Tibial artery (tissue), 4 donors: ENCODE measurements around the gene TUBGCP2.
"Not testable (repeated sequence)": the region's sequence is repeated elsewhere in the genome, so short reads cannot be mapped to it uniquely, and the experiment has no call there.

Experiments used
- DNase-seq, 2 donors: peaks; one replicate each; pipeline ENCODE4 v3.0.0-alpha.2; 2019
- H3K27ac ChIP-seq, 2 donors: fragments of 200-600 bp; sonication (generic) in 1 of 2; 1 replicate in 1 of 2; 2 replicates in 1 of 2; pipeline ENCODE4 v1.5.1; 2018 to 2019; ENCODE audit warnings: mild to moderate bottlenecking in 1 of 2
- H3K27me3 ChIP-seq, 2 donors: fragments of 200-600 bp; sonication (generic) in 1 of 2; one replicate each; pipeline versions ENCODE4 v1.5.1 to v1.6.0; 2016 to 2019
- H3K36me3 ChIP-seq, 3 donors: fragments of 200-600 bp; sonication (generic) in 2 of 3; one replicate each; pipeline ENCODE4 v1.5.1; 2016 to 2019; ENCODE audit warnings: mild to moderate bottlenecking in 2 of 3
- H3K4me1 ChIP-seq, 4 donors: fragments of 200-600 bp; sonication (generic) in 2 of 4; 1 replicate in 3 of 4; 2 replicates in 1 of 4; pipeline ENCODE4 v1.5.1; 2016 to 2019
- H3K4me3 ChIP-seq, 2 donors: fragments of 200-600 bp; sonication (generic) in 1 of 2; 1 replicate in 1 of 2; 2 replicates in 1 of 2; pipeline ENCODE4 v1.5.1; 2018 to 2019; ENCODE audit warnings: mild to moderate bottlenecking in 2 of 2
- H3K9me3 ChIP-seq, 3 donors: fragments of 200-600 bp; sonication (generic) in 1 of 3; one replicate each; pipeline ENCODE4 v1.5.1; 2016 to 2019
- intact Hi-C: fragments of 100-400 bp; cut with DNase I; formaldehyde crosslinking; loops from one replicate; pipeline ENCODE4 v1.15.0; 2023; ENCODE audit warnings: low total_unique reads
- TF ChIP-seq, protein P1 (sequence below), 2 experiments: fragments of 200-600 bp in 1 of 2; fragments of 450-650 bp in 1 of 2; IDR thresholded peaks; one replicate each; pipeline ENCODE4 v1.5.1; 2017 to 2019; ENCODE audit warnings: antibody characterized with exemption in 2 of 2, mild to moderate bottlenecking in 1 of 2, moderate library complexity in 1 of 2

TUBGCP2 gene

GRCh38 chr10:133235932-133236331, 72.7 kb downstream of the TUBGCP2 start:
- no peak for DNase-seq
- TF ChIP-seq, protein P1, sequence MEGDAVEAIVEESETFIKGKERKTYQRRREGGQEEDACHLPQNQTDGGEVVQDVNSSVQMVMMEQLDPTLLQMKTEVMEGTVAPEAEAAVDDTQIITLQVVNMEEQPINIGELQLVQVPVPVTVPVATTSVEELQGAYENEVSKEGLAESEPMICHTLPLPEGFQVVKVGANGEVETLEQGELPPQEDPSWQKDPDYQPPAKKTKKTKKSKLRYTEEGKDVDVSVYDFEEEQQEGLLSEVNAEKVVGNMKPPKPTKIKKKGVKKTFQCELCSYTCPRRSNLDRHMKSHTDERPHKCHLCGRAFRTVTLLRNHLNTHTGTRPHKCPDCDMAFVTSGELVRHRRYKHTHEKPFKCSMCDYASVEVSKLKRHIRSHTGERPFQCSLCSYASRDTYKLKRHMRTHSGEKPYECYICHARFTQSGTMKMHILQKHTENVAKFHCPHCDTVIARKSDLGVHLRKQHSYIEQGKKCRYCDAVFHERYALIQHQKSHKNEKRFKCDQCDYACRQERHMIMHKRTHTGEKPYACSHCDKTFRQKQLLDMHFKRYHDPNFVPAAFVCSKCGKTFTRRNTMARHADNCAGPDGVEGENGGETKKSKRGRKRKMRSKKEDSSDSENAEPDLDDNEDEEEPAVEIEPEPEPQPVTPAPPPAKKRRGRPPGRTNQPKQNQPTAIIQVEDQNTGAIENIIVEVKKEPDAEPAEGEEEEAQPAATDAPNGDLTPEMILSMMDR (IDR thresholded peaks at IDR 0.05) = no peak
- no peaks in the 10 kb centered on the region for H3K36me3 ChIP-seq
- H3K4me1 ChIP-seq = peaks cover 0 to 33% (median 22%) of the 10 kb centered on the region in 4 donors
- H3K4me3 ChIP-seq = peak overlapping the region; percentile 16 to 32
- peaks cover 0 to 4% (median 0%) of the 10 kb centered on the region in 3 donors for H3K9me3 ChIP-seq
- H3K27me3 ChIP-seq = peaks cover 0 to 89% of the 10 kb centered on the region in 2 donors
- no peak overlapping the region for H3K27ac ChIP-seq
- intact Hi-C loops = no loop called here

GRCh38 chr10:133235265-133235855, 73.3 kb downstream of the TUBGCP2 start:
- no peak overlapping the region for H3K27ac ChIP-seq

GRCh38 chr10:133234796-133235195, 73.9 kb downstream of the TUBGCP2 start:
- H3K4me3 ChIP-seq, H3K9me3 ChIP-seq, H3K36me3 ChIP-seq, intact Hi-C loops, H3K27ac ChIP-seq, DNase-seq: not testable (repeated sequence)
- Histone ChIP-seq H3K4me1 (peaks cover 0 to 45% (median 28%) of the 10 kb centered on the region in 4 donors), H3K27me3 (peaks cover 0 to 92% of the 10 kb centered on the region in 2 donors)

More at GRCh38 chr10:133235265-133235855, 73.3 kb downstream of the TUBGCP2 start:
- Histone ChIP-seq H3K4me3 (peak overlapping the region; percentile 16 to 32), H3K36me3 (no peaks in the 10 kb centered on the region), H3K27me3 (peaks cover 0 to 91% of the 10 kb centered on the region in 2 donors), H3K9me3 (peaks cover 0 to 4% (median 0%) of the 10 kb centered on the region in 3 donors), H3K4me1 (peaks cover 0 to 39% (median 24%) of the 10 kb centered on the region in 4 donors)
- TF ChIP-seq, protein P1 (IDR thresholded peaks at IDR 0.05) = no peak
- DNase-seq = no peak
- intact Hi-C loops = no loop called here

DNA sequence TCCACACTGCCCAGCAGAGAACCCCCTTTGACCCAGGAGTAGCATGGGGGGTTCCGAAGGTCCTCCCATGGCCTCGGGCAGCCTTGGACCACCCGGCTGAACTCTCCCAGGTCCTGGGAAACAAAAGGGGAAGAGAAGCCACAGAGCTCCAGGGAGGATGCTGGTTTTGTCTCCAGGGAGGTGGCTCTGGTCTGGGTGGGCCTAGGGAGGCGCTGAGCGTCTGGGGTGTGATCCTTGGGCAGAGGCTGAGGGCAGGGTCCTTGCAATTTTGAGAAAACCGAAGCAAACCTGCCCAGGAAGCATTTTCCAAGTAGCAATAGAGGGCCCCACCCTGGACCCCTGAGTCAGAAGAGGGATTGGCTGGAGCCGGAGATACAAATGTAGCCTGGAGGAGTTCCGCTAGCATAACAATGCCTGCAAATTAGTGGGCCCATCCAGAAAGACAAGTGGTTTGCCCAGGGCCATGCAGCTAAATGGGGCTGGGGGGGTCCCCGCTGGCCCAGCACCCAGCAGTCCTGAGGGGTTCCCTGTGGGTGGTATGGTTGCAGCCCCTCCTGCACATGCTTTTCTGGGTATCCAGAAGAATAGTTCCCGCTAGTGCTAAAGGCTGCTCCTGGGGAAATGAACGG, 76.6 kb downstream of the TUBGCP2 start:
- Histone ChIP-seq H3K27me3 (peaks cover 0 to 90% of the 10 kb centered on the region in 2 donors), H3K9me3 (peaks cover 0 to 4% (median 0%) of the 10 kb centered on the region in 3 donors), H3K4me3 (no peak overlapping the region), H3K4me1 (peaks cover 0 to 35% (median 20%) of the 10 kb centered on the region in 4 donors), H3K27ac (no peak overlapping the region), H3K36me3 (no peaks in the 10 kb centered on the region)
- TF ChIP-seq, protein P1 (IDR thresholded peaks at IDR 0.05) = no peak
- intact Hi-C loops = no loop called here
- DNase-seq = no peak

- TF ChIP-seq, protein P1 (IDR thresholded peaks at IDR 0.05) = no peak
- H3K4me3 ChIP-seq = no peak overlapping the region
- no peak overlapping the region for H3K27ac ChIP-seq
- peaks cover 0 to 29% (median 13%) of the 10 kb centered on the region in 4 donors for H3K4me1 ChIP-seq
- DNase-seq = no peak
- intact Hi-C loops = no loop called here
- H3K9me3 ChIP-seq = peaks cover 0 to 4% (median 0%) of the 10 kb centered on the region in 3 donors
- no peaks in the 10 kb centered on the region for H3K36me3 ChIP-seq
- peaks cover 0 to 89% of the 10 kb centered on the region in 2 donors for H3K27me3 ChIP-seq
Observed at GRCh38 chr10:133231244-133231945, 77.3 kb downstream of the TUBGCP2 start.
